ENCODE data around the gene MIS18BP1. TPM values are rescaled to one million over a fixed set of nuclear protein-coding genes. Genes with fewer than 3 reads are reported as not detected.
"Not testable (repeated sequence)": the region's sequence is repeated elsewhere in the genome, so short reads cannot be mapped to it uniquely, and the experiment has no call there.

MIS18BP1 gene
- total and polyA plus RNA-seq, 5 experiments from 2014 or later = 16.2 to 20.9 (median 18.0) TPM

DNA sequence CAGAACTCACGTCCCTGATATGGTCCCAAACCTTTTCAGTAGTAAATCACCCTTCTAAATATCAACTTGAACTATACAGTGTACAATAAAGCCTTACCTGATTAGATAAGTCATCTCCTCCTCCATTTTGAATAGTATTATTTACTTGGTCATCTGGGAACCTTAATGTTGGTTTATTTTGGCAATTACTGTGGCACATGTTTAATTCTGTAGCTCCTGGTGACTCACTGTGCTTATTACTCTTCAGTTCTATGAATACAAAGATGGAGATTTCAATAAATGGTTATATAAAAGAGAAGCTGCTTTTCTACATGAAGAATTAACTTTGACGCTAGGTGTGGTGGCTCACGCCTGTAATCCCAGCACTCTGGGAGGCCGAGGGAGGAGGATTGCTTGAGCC is 25.4 kb downstream of the MIS18BP1 start:
- POLR2A ChIA-PET = no interaction called here
- DNase-seq (no peak), ATAC-seq (no peak)
- peak overlapping the region in 2 of 10 donors; percentile 4 to 28 for H3K27ac Mint-ChIP-seq
- no peak overlapping the region for H3K4me3 Mint-ChIP-seq
- peaks cover 0 to 2% (median 0%) of the 10 kb centered on the region in 4 donors for H3K4me1 Mint-ChIP-seq
- H3K27me3 Mint-ChIP-seq = no peaks in the 10 kb centered on the region
- peaks cover 25 to 75% (median 60%) of the 10 kb centered on the region in 3 donors for H3K36me3 Mint-ChIP-seq
- no peaks in the 10 kb centered on the region for H3K9me3 Mint-ChIP-seq

DNA sequence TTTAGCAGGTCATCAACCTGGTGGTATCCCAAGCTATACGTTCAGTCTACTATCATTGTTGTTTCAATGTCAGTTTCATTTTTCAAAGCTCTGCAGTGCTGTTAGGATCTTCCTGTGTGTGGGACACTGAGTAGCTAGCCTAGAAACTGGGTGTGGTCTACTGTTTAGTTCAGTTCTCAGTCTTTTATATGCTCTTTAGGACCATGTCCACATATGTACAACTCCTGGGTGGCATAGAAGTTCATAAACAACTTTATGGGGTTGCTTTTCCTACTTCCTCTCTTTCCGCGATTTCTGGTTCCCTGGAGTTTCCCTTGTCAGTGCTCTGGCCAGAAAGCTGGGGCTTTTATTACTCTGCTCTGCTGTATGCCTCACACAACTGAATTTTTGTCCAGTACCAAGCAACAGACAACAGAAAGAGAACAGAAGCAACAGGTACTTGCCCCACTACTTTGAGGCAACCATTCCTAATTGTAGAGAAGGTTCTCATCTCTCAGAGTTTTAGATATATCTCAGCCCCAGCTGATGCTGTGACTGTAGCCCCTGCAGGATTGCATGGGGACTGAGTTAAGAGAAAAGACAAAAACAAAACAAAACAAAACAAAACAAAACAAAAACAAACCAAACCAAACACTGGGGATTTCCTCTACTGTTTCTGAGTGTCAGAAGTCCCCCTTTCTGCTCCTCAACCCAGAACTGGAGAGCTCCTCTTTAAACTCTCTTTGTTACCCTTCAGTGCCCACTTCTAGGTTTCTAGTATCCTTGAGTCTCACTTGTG is 30.3 kb downstream of the MIS18BP1 start:
- Mint-ChIP-seq H3K9me3 (peaks cover 0 to 2% (median 0%) of the 10 kb centered on the region in 9 donors), H3K27me3 (no peaks in the 10 kb centered on the region), H3K4me1 (no peaks in the 10 kb centered on the region), H3K27ac (peak overlapping the region in 1 of 10 donors; percentile 9), H3K4me3 (no peak overlapping the region), H3K36me3 (peaks cover 17 to 59% (median 46%) of the 10 kb centered on the region in 3 donors)
- ATAC-seq (no peak), DNase-seq (no peak)
- POLR2A ChIA-PET = no interaction called here

DNA sequence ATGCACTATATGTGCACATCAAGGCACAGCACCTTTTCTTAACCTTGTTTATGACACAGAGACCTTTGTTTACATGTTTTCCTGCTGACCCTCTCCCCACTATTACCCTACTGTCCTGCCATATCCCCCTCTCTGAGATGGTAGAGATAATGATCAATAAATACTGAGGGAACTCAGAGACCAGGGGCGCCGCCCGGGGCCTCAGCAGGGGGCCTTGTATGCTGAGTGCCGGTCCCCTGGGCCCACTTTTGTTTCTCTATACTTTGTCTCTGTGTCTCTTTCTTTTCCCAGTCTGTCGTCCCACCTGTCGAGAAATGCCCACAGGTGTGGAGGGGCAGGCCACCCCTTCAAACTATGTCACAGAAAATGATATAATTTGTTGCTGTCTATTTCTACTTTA is 38.7 kb downstream of the MIS18BP1 start:
- ATAC-seq, H3K4me3 Mint-ChIP-seq, H3K27me3 Mint-ChIP-seq, H3K9me3 Mint-ChIP-seq, DNase-seq, POLR2A ChIA-PET, H3K4me1 Mint-ChIP-seq: not testable (repeated sequence)
- Mint-ChIP-seq H3K36me3 (peaks cover 0 to 64% (median 15%) of the 10 kb centered on the region in 3 donors), H3K27ac (peak overlapping the region in 2 of 10 donors; percentile 56 to 60)

DNA sequence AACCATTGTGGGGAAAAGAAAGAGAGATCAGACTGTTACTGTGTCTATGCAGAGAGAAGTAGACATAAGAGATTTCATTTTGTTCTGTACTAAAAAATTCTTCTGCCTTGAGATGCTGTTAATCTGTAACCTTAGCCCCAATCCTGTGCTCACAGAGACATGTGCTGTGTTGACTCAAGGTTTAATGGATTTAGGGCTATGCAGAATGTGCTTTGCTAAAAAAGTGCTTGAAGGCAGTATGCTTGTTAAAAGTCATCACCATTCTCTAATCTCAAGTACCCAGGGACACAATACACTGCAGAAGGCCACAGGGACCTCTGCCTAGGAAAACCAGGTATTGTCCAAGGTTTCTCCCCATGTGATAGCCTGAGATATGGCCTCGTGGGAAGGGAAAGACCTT is 39.3 kb downstream of the MIS18BP1 start:
- ATAC-seq, H3K4me1 Mint-ChIP-seq, H3K27me3 Mint-ChIP-seq, H3K9me3 Mint-ChIP-seq, H3K27ac Mint-ChIP-seq, H3K4me3 Mint-ChIP-seq, POLR2A ChIA-PET, DNase-seq: not testable (repeated sequence)
- H3K36me3 Mint-ChIP-seq = peaks cover 0 to 63% (median 15%) of the 10 kb centered on the region in 3 donors

DNA sequence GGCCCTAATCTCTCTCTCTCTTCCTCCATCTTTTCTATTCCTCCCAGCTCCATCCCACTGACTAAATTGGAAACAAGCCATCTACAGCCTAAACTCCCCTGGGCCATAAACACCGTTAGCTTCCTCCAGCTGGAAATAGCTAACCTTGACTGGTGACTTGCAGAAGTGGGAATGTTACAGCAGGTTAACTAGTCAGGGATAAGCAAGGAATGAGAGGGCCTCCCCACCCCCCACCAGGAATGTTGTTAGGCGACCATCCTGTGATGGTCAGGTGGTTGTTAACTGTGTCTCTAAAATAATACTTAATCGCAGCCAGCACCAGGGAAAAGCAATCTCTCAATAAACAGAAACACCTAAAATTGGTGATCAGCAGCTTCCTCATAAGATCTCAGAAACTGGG is 40.8 kb downstream of the MIS18BP1 start:
- peaks cover 0 to 2% (median 0%) of the 10 kb centered on the region in 4 donors for H3K4me1 Mint-ChIP-seq
- H3K27ac Mint-ChIP-seq = no peak overlapping the region
- H3K27me3 Mint-ChIP-seq = no peaks in the 10 kb centered on the region
- POLR2A ChIA-PET = no interaction called here
- peaks cover 3 to 55% (median 11%) of the 10 kb centered on the region in 3 donors for H3K36me3 Mint-ChIP-seq
- DNase-seq = no peak
- no peaks in the 10 kb centered on the region for H3K9me3 Mint-ChIP-seq
- ATAC-seq = no peak
- H3K4me3 Mint-ChIP-seq = no peak overlapping the region

DNA sequence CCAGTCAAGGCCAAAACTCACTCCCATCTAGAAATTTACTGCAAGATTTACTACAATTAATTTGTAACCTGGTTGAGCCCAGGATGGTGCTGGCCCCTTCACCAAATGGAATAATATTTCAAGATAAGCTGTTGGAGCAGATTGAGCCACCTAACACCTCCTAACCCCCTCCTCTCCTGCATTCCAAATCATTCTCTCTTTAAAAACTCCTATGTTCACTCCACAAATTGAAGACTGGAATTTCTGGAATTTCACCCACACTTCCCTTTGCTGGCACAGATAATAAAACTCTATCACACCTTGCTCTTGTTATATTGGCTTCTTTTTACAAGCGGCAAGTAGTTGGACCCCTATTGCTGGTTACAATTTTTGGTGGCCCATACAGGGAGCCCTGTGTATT is 41.7 kb downstream of the MIS18BP1 start:
- POLR2A ChIA-PET = no interaction called here
- Mint-ChIP-seq H3K9me3 (no peaks in the 10 kb centered on the region), H3K36me3 (peaks cover 8 to 56% (median 16%) of the 10 kb centered on the region in 3 donors), H3K4me1 (peaks cover 0 to 2% (median 0%) of the 10 kb centered on the region in 4 donors), H3K27me3 (no peaks in the 10 kb centered on the region), H3K27ac (peak overlapping the region in 1 of 10 donors; percentile 29), H3K4me3 (no peak overlapping the region)
- DNase-seq (no peak), ATAC-seq (no peak)

DNA sequence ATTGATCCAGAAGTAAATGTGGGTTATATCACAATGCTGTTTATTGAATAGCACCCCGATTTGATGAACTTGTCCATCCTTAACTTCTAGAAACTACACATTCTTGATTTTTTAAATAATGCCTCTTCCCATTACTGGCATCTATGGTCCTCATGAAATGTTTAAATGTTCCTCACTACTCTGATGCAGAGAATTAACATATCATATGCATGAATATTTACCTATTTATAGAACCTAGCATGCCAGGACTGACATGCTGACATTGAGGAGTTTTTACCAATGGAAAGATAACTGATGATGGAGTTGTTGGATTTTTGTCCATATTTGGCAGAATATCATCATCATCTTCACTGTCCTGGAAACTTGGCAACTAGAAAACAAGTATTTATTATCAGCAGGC is 42.8 kb downstream of the MIS18BP1 start:
- H3K9me3 Mint-ChIP-seq = no peaks in the 10 kb centered on the region
- H3K4me1 Mint-ChIP-seq = peaks cover 0 to 2% (median 0%) of the 10 kb centered on the region in 4 donors
- no peak for ATAC-seq
- peaks cover 8 to 56% (median 16%) of the 10 kb centered on the region in 3 donors for H3K36me3 Mint-ChIP-seq
- H3K27ac Mint-ChIP-seq = peak overlapping the region in 1 of 10 donors; percentile 29
- no peak for DNase-seq
- H3K4me3 Mint-ChIP-seq = no peak overlapping the region
- H3K27me3 Mint-ChIP-seq = no peaks in the 10 kb centered on the region
- POLR2A ChIA-PET = no interaction called here

DNA sequence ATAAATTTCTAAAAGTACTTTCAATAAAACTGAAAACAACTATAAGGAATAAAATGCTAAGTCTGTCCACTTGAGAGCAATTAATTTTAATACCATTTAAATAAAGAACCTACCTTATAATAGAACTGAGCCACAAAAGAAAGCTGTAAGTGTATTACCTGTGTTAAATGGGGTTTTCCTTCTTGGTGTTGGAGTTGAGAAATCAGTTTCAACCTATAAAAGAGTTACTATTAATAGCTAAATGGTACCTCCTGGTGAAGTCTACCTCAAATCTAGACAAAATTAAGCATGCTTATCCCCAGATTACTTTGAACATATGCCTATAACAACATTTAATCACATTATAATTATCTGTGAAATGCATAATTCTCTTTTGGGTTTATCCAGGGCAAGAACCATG is 48.8 kb downstream of the MIS18BP1 start:
- ATAC-seq (no peak), DNase-seq (no peak)
- Mint-ChIP-seq H3K36me3 (peaks cover 8 to 39% (median 14%) of the 10 kb centered on the region in 3 donors), H3K4me1 (peaks cover 0 to 2% (median 0%) of the 10 kb centered on the region in 4 donors), H3K27ac (peak overlapping the region in 2 of 10 donors; percentile 6 to 31), H3K9me3 (no peaks in the 10 kb centered on the region), H3K4me3 (no peak overlapping the region), H3K27me3 (no peaks in the 10 kb centered on the region)
- POLR2A ChIA-PET = no interaction called here

DNA sequence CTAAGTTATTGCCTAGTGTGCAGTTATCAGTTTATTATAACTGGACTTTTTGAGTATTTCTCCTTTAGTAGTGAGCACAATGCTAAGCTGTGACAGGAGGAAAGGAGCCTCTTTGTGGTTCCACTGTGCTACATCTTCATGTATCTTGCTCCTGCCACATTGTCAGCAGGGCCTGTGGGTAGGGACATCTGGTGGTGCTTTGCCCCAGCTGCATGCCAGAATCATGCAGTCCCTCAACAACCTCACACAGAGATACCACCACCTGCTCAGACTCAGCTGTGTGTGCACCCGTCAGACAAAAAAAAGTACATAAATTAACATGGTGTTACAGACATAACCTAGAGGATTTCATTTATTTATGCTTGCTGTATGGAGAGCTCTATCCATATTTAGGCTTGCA is 51.1 kb downstream of the MIS18BP1 start:
- no peak for DNase-seq
- POLR2A ChIA-PET = no interaction called here
- no peaks in the 10 kb centered on the region for H3K27me3 Mint-ChIP-seq
- peaks cover 0 to 2% (median 0%) of the 10 kb centered on the region in 4 donors for H3K4me1 Mint-ChIP-seq
- no peak overlapping the region for H3K4me3 Mint-ChIP-seq
- peak overlapping the region in 1 of 10 donors; percentile 80 for H3K27ac Mint-ChIP-seq
- peak in 1 of 2 donors; percentile 36 for ATAC-seq
- H3K36me3 Mint-ChIP-seq = peaks cover 4 to 32% (median 8%) of the 10 kb centered on the region in 3 donors
- no peaks in the 10 kb centered on the region for H3K9me3 Mint-ChIP-seq

DNA sequence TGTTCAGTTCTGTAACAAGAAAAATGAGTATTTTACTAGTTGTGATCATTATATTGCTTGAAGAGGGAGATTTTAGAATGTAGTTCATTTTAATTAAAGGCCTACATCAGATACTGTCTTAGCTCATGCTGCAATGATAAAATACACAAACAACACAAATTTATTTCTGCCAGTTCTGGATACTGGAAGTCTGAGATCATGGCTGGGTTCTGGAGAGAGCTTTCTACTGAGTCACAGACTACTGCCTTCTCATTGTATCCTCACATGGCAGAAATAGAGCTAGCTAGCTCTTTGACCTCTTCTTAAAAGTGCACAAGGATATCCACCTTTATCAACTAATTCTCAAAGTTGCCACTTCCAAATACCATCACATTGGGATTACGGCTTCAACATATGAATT is 53.8 kb downstream of the MIS18BP1 start:
- no peak for DNase-seq
- Mint-ChIP-seq H3K4me3 (no peak overlapping the region), H3K9me3 (no peaks in the 10 kb centered on the region), H3K4me1 (peaks cover 0 to 2% (median 0%) of the 10 kb centered on the region in 4 donors), H3K27ac (peak overlapping the region in 3 of 10 donors; percentile 6 to 55 (median 41)), H3K36me3 (peaks cover 0 to 34% (median 11%) of the 10 kb centered on the region in 3 donors), H3K27me3 (no peaks in the 10 kb centered on the region)
- POLR2A ChIA-PET = no interaction called here
- ATAC-seq = no peak

DNA sequence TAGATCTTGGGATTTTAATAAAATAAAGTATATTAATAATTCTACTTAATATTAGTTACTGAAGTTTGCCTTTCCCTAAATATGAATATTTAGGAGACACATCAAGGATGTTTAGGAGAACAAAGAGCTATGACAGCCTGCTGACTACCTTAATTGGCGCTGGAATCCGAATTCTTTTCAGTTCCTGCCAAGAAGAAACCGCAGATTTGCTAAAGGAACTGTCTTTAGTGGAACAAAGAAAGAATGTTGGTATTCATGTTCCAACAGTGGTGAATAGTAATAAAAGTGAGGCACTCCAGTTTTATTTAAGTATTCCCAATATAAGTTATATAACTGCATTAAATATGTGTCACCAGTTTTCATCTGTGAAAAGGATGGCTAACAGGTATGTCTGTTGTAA is 54.5 kb downstream of the MIS18BP1 start:
- Mint-ChIP-seq H3K36me3 (peaks cover 0 to 34% (median 11%) of the 10 kb centered on the region in 3 donors), H3K9me3 (no peaks in the 10 kb centered on the region), H3K27ac (no peak overlapping the region), H3K4me3 (no peak overlapping the region), H3K4me1 (peaks cover 0 to 2% (median 0%) of the 10 kb centered on the region in 4 donors), H3K27me3 (no peaks in the 10 kb centered on the region)
- DNase-seq = no peak
- ATAC-seq = no peak
- POLR2A ChIA-PET = no interaction called here

DNA sequence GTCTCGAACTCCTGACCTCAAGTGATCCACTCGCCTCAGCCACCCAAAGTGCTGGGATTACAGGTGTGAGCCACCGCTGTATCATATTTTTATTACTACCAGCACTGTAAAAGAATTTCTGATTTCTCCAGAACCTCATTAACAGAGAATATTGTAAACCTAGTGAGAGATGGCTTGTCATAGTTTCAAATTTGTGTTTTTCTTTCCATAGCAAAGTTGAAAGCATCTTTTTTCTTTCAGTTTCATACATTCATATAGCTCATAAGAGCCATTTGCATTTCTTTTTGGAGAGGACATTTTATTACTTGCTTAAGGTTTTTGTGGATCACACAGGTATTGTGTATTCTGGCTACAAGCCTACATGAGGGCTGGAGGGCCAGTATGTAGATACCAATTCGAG is 58.0 kb downstream of the MIS18BP1 start:
- no peaks in the 10 kb centered on the region for H3K27me3 Mint-ChIP-seq
- ATAC-seq (no peak), DNase-seq (no peak)
- H3K9me3 Mint-ChIP-seq = no peaks in the 10 kb centered on the region
- H3K4me1 Mint-ChIP-seq = no peaks in the 10 kb centered on the region
- POLR2A ChIA-PET = no interaction called here
- H3K27ac Mint-ChIP-seq = peak overlapping the region in 1 of 10 donors; percentile 15
- no peak overlapping the region for H3K4me3 Mint-ChIP-seq
- peaks cover 5 to 20% (median 10%) of the 10 kb centered on the region in 3 donors for H3K36me3 Mint-ChIP-seq

DNA sequence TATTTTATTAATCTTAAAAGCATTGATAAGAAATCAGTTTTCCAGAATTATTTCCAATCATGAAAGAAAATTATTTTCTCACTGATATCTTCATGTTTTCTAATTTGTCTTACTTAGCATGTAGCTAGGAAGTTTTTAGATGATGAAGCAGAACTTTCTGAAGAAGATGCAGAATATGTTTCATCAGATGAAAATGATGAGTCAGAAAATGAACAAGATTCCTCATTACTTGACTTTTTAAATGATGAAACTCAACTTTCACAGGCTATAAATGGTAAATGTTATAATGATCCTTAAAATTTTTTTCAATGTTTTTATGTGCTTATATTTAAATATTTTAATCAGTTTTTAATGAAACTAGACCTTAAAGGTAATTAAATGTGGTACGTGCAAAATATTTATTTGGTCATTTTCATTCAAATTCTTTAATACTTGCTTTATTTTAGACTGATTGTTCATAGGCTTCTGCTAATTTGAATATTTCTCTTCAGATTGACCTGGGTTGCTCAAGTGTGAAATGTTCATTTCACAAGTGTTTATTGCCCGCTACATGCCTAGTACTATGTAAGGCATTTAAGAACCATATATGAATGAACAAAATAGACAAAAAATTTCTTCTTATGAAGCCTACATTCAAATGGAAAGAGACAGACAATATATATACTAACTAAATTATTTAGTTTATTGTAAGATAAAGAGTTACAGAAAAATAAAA is 67.7 kb downstream of the MIS18BP1 start:
- Mint-ChIP-seq H3K4me3 (no peak overlapping the region), H3K27me3 (no peaks in the 10 kb centered on the region), H3K36me3 (peaks cover 6 to 25% (median 23%) of the 10 kb centered on the region in 3 donors), H3K4me1 (no peaks in the 10 kb centered on the region), H3K27ac (no peak overlapping the region), H3K9me3 (no peaks in the 10 kb centered on the region)
- POLR2A ChIA-PET = no interaction called here
- ATAC-seq (no peak), DNase-seq (no peak)
